Measurements from ENCODE around the gene GJB5.
A peak's percentile ranks its signal among the peaks of the same experiment; 100 is the strongest.

GJB5 gene

GRCh38 chr1:34761176-34761761, 6.4 kb downstream of the GJB5 start:
- no peak overlapping the region for H3K9ac ChIP-seq (ENCODE audit: low read length)
- no CpG with 5 or more reads among the region's 33 CpGs for WGBS (ENCODE audit: extremely low coverage, insufficient coverage, low lambda C conversion rate)
- H2BK5ac ChIP-seq (ENCODE audit: low read length): no peak overlapping the region
- H3K4ac ChIP-seq (ENCODE audit: low read depth, low read length): no peak overlapping the region
- H2BK120ac ChIP-seq (ENCODE audit: low read depth, low read length): no peak overlapping the region
- no peaks in the 10 kb centered on the region for H3K27me3 ChIP-seq (ENCODE audit: insufficient read depth, low read length, poor library complexity)
- H3K27ac ChIP-seq (ENCODE audit: low read depth, low read length): no peak overlapping the region
- no peak for DNase-seq
- no peaks in the 10 kb centered on the region for H3K79me1 ChIP-seq (ENCODE audit: low read length)
- peaks cover 5% of the 10 kb centered on the region for H3K4me1 ChIP-seq (ENCODE audit: control insufficient read depth, low read depth, low read length)
- H2BK15ac ChIP-seq (replicated peaks; ENCODE audit: low read depth): no peak overlapping the region
- H3K79me2 ChIP-seq (ENCODE audit: control insufficient read depth, insufficient read depth, low read length): no peaks in the 10 kb centered on the region
- no peak overlapping the region for H3K4me2 ChIP-seq (ENCODE audit: low read length)
- H3K23ac ChIP-seq (ENCODE audit: low read length): no peak overlapping the region
- H3K18ac ChIP-seq (ENCODE audit: low read length): no peak overlapping the region
- H4K5ac ChIP-seq (ENCODE audit: low read length): no peak overlapping the region
- no peak overlapping the region for H3K4me3 ChIP-seq (ENCODE audit: low read length)
- no peak overlapping the region for H2AK5ac ChIP-seq (ENCODE audit: low read length)
- H3K56ac ChIP-seq (ENCODE audit: low read length): no peak overlapping the region
- no peaks in the 10 kb centered on the region for H3K36me3 ChIP-seq (ENCODE audit: control insufficient read depth, insufficient read depth, low read length)
- H4K8ac ChIP-seq (ENCODE audit: low read depth, low read length): no peak overlapping the region

- H2AK5ac ChIP-seq (ENCODE audit: low read length): no peak overlapping the region
- H2BK15ac ChIP-seq (replicated peaks; ENCODE audit: low read depth): no peak overlapping the region
- H3K27ac ChIP-seq (ENCODE audit: low read depth, low read length): no peak overlapping the region
- H3K4me2 ChIP-seq (ENCODE audit: low read length): no peak overlapping the region
- H3K56ac ChIP-seq (ENCODE audit: low read length): no peak overlapping the region
- H3K79me2 ChIP-seq (ENCODE audit: control insufficient read depth, insufficient read depth, low read length): no peaks in the 10 kb centered on the region
- H3K18ac ChIP-seq (ENCODE audit: low read length): no peak overlapping the region
- no peak overlapping the region for H3K9ac ChIP-seq (ENCODE audit: low read length)
- H3K36me3 ChIP-seq (ENCODE audit: control insufficient read depth, insufficient read depth, low read length): no peaks in the 10 kb centered on the region
- H3K4me1 ChIP-seq (ENCODE audit: control insufficient read depth, low read depth, low read length): peaks cover 5% of the 10 kb centered on the region
- H3K4ac ChIP-seq (ENCODE audit: low read depth, low read length): no peak overlapping the region
- no peak overlapping the region for H2BK5ac ChIP-seq (ENCODE audit: low read length)
- no peaks in the 10 kb centered on the region for H3K27me3 ChIP-seq (ENCODE audit: insufficient read depth, low read length, poor library complexity)
- no peak overlapping the region for H4K5ac ChIP-seq (ENCODE audit: low read length)
- no CpG with 5 or more reads among the region's 13 CpGs for WGBS (ENCODE audit: extremely low coverage, insufficient coverage, low lambda C conversion rate)
- no peak for DNase-seq
- no peak overlapping the region for H3K4me3 ChIP-seq (ENCODE audit: low read length)
- H3K23ac ChIP-seq (ENCODE audit: low read length): no peak overlapping the region
- H4K8ac ChIP-seq (ENCODE audit: low read depth, low read length): no peak overlapping the region
- H2BK120ac ChIP-seq (ENCODE audit: low read depth, low read length): no peak overlapping the region
- no peaks in the 10 kb centered on the region for H3K79me1 ChIP-seq (ENCODE audit: low read length)
Measured at GRCh38 chr1:34761776-34762307, 7.0 kb downstream of the GJB5 start.

- H3K36me3 ChIP-seq (ENCODE audit: control insufficient read depth, insufficient read depth, low read length): no peaks in the 10 kb centered on the region
- H4K5ac ChIP-seq (ENCODE audit: low read length): no peak overlapping the region
- WGBS (ENCODE audit: extremely low coverage, insufficient coverage, low lambda C conversion rate): no CpG with 5 or more reads among the region's 7 CpGs
- peak overlapping the region; percentile 15 for H3K56ac ChIP-seq (ENCODE audit: low read length)
- no peak overlapping the region for H3K4me2 ChIP-seq (ENCODE audit: low read length)
- no peak for DNase-seq
- no peak overlapping the region for H3K27ac ChIP-seq (ENCODE audit: low read depth, low read length)
- no peak overlapping the region for H2BK120ac ChIP-seq (ENCODE audit: low read depth, low read length)
- no peak overlapping the region for H2BK5ac ChIP-seq (ENCODE audit: low read length)
- no peaks in the 10 kb centered on the region for H3K79me2 ChIP-seq (ENCODE audit: control insufficient read depth, insufficient read depth, low read length)
- H3K4ac ChIP-seq (ENCODE audit: low read depth, low read length): no peak overlapping the region
- no peak overlapping the region for H3K18ac ChIP-seq (ENCODE audit: low read length)
- H3K4me3 ChIP-seq (ENCODE audit: low read length): no peak overlapping the region
- H3K4me1 ChIP-seq (ENCODE audit: control insufficient read depth, low read depth, low read length): peaks cover 5% of the 10 kb centered on the region
- H3K23ac ChIP-seq (ENCODE audit: low read length): no peak overlapping the region
- H4K8ac ChIP-seq (ENCODE audit: low read depth, low read length): no peak overlapping the region
- H3K9ac ChIP-seq (ENCODE audit: low read length): no peak overlapping the region
- no peak overlapping the region for H2AK5ac ChIP-seq (ENCODE audit: low read length)
- no peak overlapping the region for H2BK15ac ChIP-seq (replicated peaks; ENCODE audit: low read depth)
- H3K79me1 ChIP-seq (ENCODE audit: low read length): no peaks in the 10 kb centered on the region
- H3K27me3 ChIP-seq (ENCODE audit: insufficient read depth, low read length, poor library complexity): no peaks in the 10 kb centered on the region
Measured at GRCh38 chr1:34762474-34763141, 7.8 kb downstream of the GJB5 start.

DNA sequence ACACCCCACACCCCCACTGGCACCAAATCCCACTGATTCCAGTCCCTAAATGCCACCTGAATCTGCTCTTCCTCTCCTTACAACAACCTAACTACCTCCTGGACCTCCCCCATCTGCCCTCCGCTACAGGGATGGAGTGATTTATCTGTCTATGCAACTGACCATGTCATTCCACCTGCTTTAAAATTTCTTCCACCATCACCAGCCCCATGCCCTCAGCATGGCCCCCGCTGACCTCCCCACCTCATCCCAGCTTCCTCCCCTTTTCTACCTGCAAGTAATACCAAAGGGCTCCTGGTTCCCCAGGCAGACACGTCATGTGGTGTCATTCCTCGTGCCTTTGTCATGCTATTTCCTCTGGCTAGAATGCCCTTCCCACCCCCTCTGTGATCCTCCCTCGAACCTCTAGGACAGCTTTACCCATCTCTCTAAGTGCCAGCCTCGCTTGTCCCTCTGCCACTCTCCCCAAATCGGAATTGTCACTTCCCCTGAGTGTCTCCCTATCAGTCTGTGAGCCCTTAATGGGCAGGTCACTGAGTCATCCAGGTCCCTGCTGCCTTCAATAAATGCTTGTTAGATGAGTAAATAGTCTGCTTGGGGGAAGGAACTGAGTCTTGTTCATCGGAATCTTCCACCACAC, 8.4 kb downstream of the GJB5 start:
- Histone ChIP-seq H3K18ac (ENCODE audit: low read length) (no peak overlapping the region), H3K23ac (ENCODE audit: low read length) (no peak overlapping the region), H3K9ac (ENCODE audit: low read length) (no peak overlapping the region), H2BK120ac (ENCODE audit: low read depth, low read length) (no peak overlapping the region), H3K4me3 (ENCODE audit: low read length) (no peak overlapping the region), H2BK15ac (replicated peaks; ENCODE audit: low read depth) (no peak overlapping the region), H2AK5ac (ENCODE audit: low read length) (no peak overlapping the region), H3K4ac (ENCODE audit: low read depth, low read length) (no peak overlapping the region), H3K79me2 (ENCODE audit: control insufficient read depth, insufficient read depth, low read length) (no peaks in the 10 kb centered on the region), H3K4me1 (ENCODE audit: control insufficient read depth, low read depth, low read length) (peaks cover 5% of the 10 kb centered on the region), H3K27ac (ENCODE audit: low read depth, low read length) (no peak overlapping the region), H3K79me1 (ENCODE audit: low read length) (no peaks in the 10 kb centered on the region), H3K36me3 (ENCODE audit: control insufficient read depth, insufficient read depth, low read length) (no peaks in the 10 kb centered on the region), H3K56ac (ENCODE audit: low read length) (peak overlapping the region; percentile 15), H2BK5ac (ENCODE audit: low read length) (peak overlapping the region; percentile 30), H4K5ac (ENCODE audit: low read length) (no peak overlapping the region), H4K8ac (ENCODE audit: low read depth, low read length) (no peak overlapping the region), H3K4me2 (ENCODE audit: low read length) (no peak overlapping the region), H3K27me3 (ENCODE audit: insufficient read depth, low read length, poor library complexity) (no peaks in the 10 kb centered on the region)
- no CpG with 5 or more reads among the region's 8 CpGs for WGBS (ENCODE audit: extremely low coverage, insufficient coverage, low lambda C conversion rate)
- DNase-seq: peak; percentile 90

DNA sequence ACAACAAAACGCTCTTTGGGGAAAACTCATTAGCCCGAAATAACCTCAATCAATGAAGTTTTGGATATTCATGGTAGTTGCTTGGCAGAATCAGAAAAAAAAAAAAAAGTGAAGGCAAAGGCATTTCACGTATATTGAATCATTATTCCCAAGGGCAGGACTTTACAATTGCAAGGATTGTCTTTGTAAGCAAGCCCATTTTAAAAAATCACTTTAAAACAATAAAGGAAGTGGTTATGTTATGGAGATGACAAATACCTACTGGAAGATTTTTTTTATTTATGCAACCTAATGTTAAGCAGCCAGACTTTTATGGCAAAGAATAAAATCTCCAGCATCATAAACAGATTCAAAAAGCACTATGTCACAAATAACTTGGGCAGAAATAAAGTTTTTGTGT, 14.0 kb downstream of the GJB5 start:
- no peaks in the 10 kb centered on the region for H3K36me3 ChIP-seq (ENCODE audit: control insufficient read depth, insufficient read depth, low read length)

More for the DNA sequence above, 14.0 kb downstream of the GJB5 start:
- no peak overlapping the region for H2BK15ac ChIP-seq (replicated peaks; ENCODE audit: low read depth)
- H3K79me1 ChIP-seq (ENCODE audit: low read length): no peaks in the 10 kb centered on the region
- no peaks in the 10 kb centered on the region for H3K79me2 ChIP-seq (ENCODE audit: control insufficient read depth, insufficient read depth, low read length)
- H3K23ac ChIP-seq (ENCODE audit: low read length): no peak overlapping the region
- no peak overlapping the region for H4K8ac ChIP-seq (ENCODE audit: low read depth, low read length)
- H2AK5ac ChIP-seq (ENCODE audit: low read length): no peak overlapping the region
- H3K4me2 ChIP-seq (ENCODE audit: low read length): no peak overlapping the region
- WGBS (ENCODE audit: extremely low coverage, insufficient coverage, low lambda C conversion rate): no CpG with 5 or more reads among the region's 3 CpGs
- no peak overlapping the region for H2BK120ac ChIP-seq (ENCODE audit: low read depth, low read length)
- no peak for DNase-seq
- no peak overlapping the region for H3K18ac ChIP-seq (ENCODE audit: low read length)
- H3K4me1 ChIP-seq (ENCODE audit: control insufficient read depth, low read depth, low read length): no peaks in the 10 kb centered on the region
- H3K56ac ChIP-seq (ENCODE audit: low read length): no peak overlapping the region
- no peak overlapping the region for H3K27ac ChIP-seq (ENCODE audit: low read depth, low read length)
- no peak overlapping the region for H4K5ac ChIP-seq (ENCODE audit: low read length)
- H3K27me3 ChIP-seq (ENCODE audit: insufficient read depth, low read length, poor library complexity): no peaks in the 10 kb centered on the region
- no peak overlapping the region for H2BK5ac ChIP-seq (ENCODE audit: low read length)
- no peak overlapping the region for H3K9ac ChIP-seq (ENCODE audit: low read length)
- H3K4me3 ChIP-seq (ENCODE audit: low read length): no peak overlapping the region
- no peak overlapping the region for H3K4ac ChIP-seq (ENCODE audit: low read depth, low read length)
